LNCaP clone FGC (cell line): Measurements from ENCODE around the gene SARDH.

Experiments
- DNase-seq: peaks from one replicate; pipeline ENCODE4 v3.0.0-alpha.2; 2011; ENCODE audit warnings: low read depth
- H3K4me3 ChIP-seq: 2 replicates; pipeline ENCODE4 v1.5.1; 2011; ENCODE audit warnings: mild to moderate bottlenecking, low read depth, low read length, control low read depth
- TF ChIP-seq, protein P1 (sequence below): IDR thresholded peaks from 2 replicates; pipeline ENCODE4 v1.5.1; 2012; ENCODE audit warnings: mild to moderate bottlenecking; ENCODE audit not compliant: control insufficient read depth, insufficient read depth; ENCODE audit errors: extremely low read depth

Gene SARDH

GRCh38 chr9:133666387-133666786 is 71.8 kb downstream of the SARDH start:
- TF ChIP-seq, protein P1, sequence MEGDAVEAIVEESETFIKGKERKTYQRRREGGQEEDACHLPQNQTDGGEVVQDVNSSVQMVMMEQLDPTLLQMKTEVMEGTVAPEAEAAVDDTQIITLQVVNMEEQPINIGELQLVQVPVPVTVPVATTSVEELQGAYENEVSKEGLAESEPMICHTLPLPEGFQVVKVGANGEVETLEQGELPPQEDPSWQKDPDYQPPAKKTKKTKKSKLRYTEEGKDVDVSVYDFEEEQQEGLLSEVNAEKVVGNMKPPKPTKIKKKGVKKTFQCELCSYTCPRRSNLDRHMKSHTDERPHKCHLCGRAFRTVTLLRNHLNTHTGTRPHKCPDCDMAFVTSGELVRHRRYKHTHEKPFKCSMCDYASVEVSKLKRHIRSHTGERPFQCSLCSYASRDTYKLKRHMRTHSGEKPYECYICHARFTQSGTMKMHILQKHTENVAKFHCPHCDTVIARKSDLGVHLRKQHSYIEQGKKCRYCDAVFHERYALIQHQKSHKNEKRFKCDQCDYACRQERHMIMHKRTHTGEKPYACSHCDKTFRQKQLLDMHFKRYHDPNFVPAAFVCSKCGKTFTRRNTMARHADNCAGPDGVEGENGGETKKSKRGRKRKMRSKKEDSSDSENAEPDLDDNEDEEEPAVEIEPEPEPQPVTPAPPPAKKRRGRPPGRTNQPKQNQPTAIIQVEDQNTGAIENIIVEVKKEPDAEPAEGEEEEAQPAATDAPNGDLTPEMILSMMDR = no peak
- no peak overlapping the region for H3K4me3 ChIP-seq
- no peak for DNase-seq

DNA sequence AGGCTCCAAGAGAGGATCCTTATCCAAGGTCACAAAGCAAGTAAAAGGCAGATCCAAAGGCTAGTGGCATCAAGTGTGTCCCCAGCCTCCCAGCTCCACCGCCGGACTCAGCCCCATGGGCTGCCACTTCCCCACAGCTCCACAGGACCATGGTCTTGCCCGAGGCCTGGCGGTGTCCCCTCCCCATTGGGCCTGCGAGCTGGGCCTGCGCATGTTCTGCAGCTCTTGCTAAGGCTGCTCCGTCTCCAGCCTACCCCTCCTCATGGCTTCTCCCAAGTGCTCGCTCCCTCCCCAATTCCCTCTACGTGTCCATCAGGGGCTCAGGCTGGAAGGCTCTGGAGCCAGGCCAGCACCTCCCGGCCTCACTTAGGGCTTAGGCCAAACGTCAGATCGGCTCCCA is 72.6 kb downstream of the SARDH start:
- H3K4me3 ChIP-seq = no peak overlapping the region
- DNase-seq = no peak
- TF ChIP-seq, protein P1 = no peak

GRCh38 chr9:133665096-133665495 is 73.1 kb downstream of the SARDH start:
- no peak for DNase-seq
- TF ChIP-seq, protein P1 = no peak
- H3K4me3 ChIP-seq = no peak overlapping the region

DNA sequence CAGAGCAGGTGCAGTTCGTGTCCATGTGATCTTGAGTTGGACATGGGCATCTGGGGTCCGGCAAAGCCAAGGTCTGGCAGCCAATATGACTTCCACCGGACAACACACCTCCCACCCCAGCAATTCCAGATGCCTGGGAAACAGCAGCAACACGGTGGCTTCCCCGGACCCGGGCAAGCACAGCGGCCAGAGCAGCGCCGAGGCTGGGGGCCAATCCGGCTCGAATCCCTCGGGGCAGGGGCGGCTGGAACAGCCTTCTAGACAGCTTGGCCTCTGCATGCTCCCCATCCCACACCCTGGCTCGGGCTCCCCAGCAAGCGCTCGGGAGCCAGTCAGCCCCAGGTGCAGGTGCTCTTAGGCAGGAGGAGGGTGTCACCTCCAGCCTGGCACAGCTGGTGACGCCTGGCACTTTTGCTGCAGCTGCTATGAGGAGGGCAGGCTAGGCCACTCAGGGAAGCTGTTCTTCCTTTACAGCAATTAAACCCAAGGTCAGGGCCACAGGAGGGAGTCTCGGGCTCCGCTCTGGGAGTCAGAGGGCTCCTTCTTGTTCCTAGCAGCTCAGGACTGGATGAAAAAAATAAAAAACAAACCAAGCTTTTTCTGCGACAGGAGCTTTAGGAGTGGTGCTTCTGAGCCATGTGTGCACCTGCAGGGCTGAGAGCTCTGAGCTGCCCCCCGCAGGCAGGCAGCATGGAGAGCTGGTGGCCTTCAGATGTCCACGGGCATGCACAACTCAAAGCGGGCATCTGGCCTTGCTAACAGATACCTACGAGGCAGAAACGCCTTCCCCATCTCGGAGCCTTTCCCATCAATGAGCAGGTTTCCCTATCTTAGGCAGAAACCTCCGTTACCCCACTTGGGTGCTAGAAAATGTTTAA is 73.7 kb downstream of the SARDH start:
- TF ChIP-seq, protein P1 = 0 out of 2 replicates have a peak, but pooled peaks have one; percentile 1
- DNase-seq = no peak

GRCh38 chr9:133661846-133662540 is 76.2 kb downstream of the SARDH start:
- no peak overlapping the region for H3K4me3 ChIP-seq
- no peak for DNase-seq
- TF ChIP-seq, protein P1 = no peak

More for the DNA sequence above, 73.7 kb downstream of the SARDH start:
- H3K4me3 ChIP-seq = no peak overlapping the region

DNA sequence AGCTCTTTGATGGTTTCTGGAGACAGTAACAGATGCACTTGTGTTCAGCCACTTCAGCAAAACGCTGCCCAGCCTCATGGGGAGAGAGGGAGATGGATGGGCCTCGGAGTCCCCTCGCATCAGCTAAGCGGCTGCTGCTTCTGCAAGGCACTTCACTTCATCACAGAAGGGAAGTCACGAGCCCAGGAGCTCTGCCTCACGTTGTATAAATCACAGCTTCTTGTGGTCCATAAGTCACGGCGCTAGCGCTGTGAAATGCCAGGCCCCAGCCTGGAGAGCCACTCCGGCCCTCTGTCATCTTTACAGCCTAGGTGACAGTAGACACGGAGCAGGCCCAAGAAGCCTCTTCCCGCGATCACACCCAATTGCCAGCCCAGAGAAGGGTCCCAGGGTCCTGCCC is 78.6 kb downstream of the SARDH start:
- no peak overlapping the region for H3K4me3 ChIP-seq
- TF ChIP-seq, protein P1 = no peak
- DNase-seq = no peak
